Measurements from ENCODE around the gene UBE2J2. TPM values are rescaled to one million over a fixed set of nuclear protein-coding genes. Genes with fewer than 3 reads are reported as not detected.
A peak's percentile ranks its signal among the peaks of the same experiment; 100 is the strongest.

The UBE2J2 gene
- total and polyA plus RNA-seq, 2 of the 8 experiments (the other 6 are each of a cell fraction or from before 2014, with no cell fraction given) = 33.6 to 67.9 TPM

GRCh38 chr1:1206966-1207531 is 66.6 kb downstream of the UBE2J2 start:
- H2AFZ ChIP-seq (ENCODE audit: low read length) = no peak overlapping the region
- H2BK15ac ChIP-seq (ENCODE audit: low read length) = no peak overlapping the region
- no peak overlapping the region for H3K18ac ChIP-seq (ENCODE audit: extremely low read depth, low read length)
- no peak overlapping the region for H3K9ac ChIP-seq (replicated peaks in 1 of 4; ENCODE audit: extremely low read depth in 1 of 4, low read depth in 3 of 4, low read length in 3 of 4)
- no peak overlapping the region for H3K27ac ChIP-seq (ENCODE audit: low read depth, low read length)
- no peak overlapping the region for H2AK5ac ChIP-seq (ENCODE audit: low read depth, low read length)
- peaks cover 0 to 13% (median 5%) of the 10 kb centered on the region in 4 experiments; a peak in 6 of 7 replicates for H3K4me1 ChIP-seq (replicated peaks in 1 of 4; ENCODE audit: control insufficient read depth in 3 of 4, insufficient read depth in 4 of 4, low read length in 3 of 4)
- H2BK120ac ChIP-seq (replicated peaks; ENCODE audit: low read depth, low read length) = no peak overlapping the region
- H3K79me2 ChIP-seq (ENCODE audit: control insufficient read depth in 1 of 2, insufficient read depth in 2 of 2, low read length in 2 of 2) = no peaks in the 10 kb centered on the region
- peak overlapping the region; percentile 67 to 92 for H3K4me2 ChIP-seq (ENCODE audit: insufficient read depth in 1 of 2, low read depth in 2 of 2, low read length in 2 of 2)
- H2BK20ac ChIP-seq (ENCODE audit: low read length) = no peak overlapping the region
- no peaks in the 10 kb centered on the region for H3K79me1 ChIP-seq (ENCODE audit: low read depth, low read length)
- 98% methylated on average over 14 of the region's 19 CpGs; no CpG with 5 or more reads in 1 of the 2 experiments for WGBS, 2 experiments (ENCODE audit: extremely low coverage in 1 of 2, insufficient coverage in 1 of 2, insufficient read length in 1 of 2, insufficient replicate concordance in 2 of 2, low coverage in 1 of 2, low lambda C conversion rate in 2 of 2, missing lambda C conversion rate in 1 of 2)
- no peak overlapping the region for H3K14ac ChIP-seq (ENCODE audit: insufficient read length)
- no peak overlapping the region for H4K91ac ChIP-seq (replicated peaks; ENCODE audit: insufficient read length, low read length)
- no peak overlapping the region for H3K56ac ChIP-seq (replicated peaks; ENCODE audit: insufficient read length, low read depth, low read length)
- CTCF ChIA-PET (ENCODE audit: partially characterized antibody) = interaction anchor here (0.8 to 1.9 kb wide), 10 partner anchors 12 to 145 kb away, joined by 3 to 6 read pairs (median 3); no protein-coding TSS in a partner anchor
- FAIRE-seq (no peak), DNase-seq (ENCODE audit: low read depth in 1 of 2, low spot score in 2 of 2) (no peak)
- no peak overlapping the region for H2BK5ac ChIP-seq (ENCODE audit: low read depth, low read length)
- peaks cover 8% of the 10 kb centered on the region; the same call in 1 of the 2 replicates for H3K23me2 ChIP-seq (ENCODE audit: low read depth, low read length)
- no peaks in the 10 kb centered on the region for H4K20me1 ChIP-seq (replicated peaks in 1 of 2; ENCODE audit: control insufficient read depth in 1 of 2, insufficient read depth in 2 of 2, low read length in 2 of 2)
- POLR2A ChIA-PET (ENCODE audit: partially characterized antibody) = interaction anchor here (0.9 kb wide), 1 partner anchor 162 kb away, joined by 4 read pairs; no protein-coding TSS in a partner anchor
- H3K9me3 ChIP-seq (ENCODE audit: insufficient read depth in 2 of 2, low read depth in 1 of 2, low read length in 1 of 2) = no peaks in the 10 kb centered on the region
- H3K27me3 ChIP-seq (replicated peaks in 1 of 4; ENCODE audit: control insufficient read depth in 3 of 4, extremely low read depth in 1 of 4, insufficient read depth in 3 of 4, low read length in 3 of 4) = peaks cover 0 to 19% (median 15%) of the 10 kb centered on the region in 4 experiments; a peak in 6 of 7 replicates
- H4K5ac ChIP-seq (ENCODE audit: insufficient read length, low read depth, low read length) = no peak overlapping the region
- TF ChIP-seq ZNF274 (IDR thresholded peaks at IDR 0.05; ENCODE audit: borderline replicate concordance, extremely low read depth, low read length) (no peak), TCF12 (IDR thresholded peaks at IDR 0.05; ENCODE audit: low read depth, low read length) (no peak)
- TF ChIP-seq, protein P1, sequence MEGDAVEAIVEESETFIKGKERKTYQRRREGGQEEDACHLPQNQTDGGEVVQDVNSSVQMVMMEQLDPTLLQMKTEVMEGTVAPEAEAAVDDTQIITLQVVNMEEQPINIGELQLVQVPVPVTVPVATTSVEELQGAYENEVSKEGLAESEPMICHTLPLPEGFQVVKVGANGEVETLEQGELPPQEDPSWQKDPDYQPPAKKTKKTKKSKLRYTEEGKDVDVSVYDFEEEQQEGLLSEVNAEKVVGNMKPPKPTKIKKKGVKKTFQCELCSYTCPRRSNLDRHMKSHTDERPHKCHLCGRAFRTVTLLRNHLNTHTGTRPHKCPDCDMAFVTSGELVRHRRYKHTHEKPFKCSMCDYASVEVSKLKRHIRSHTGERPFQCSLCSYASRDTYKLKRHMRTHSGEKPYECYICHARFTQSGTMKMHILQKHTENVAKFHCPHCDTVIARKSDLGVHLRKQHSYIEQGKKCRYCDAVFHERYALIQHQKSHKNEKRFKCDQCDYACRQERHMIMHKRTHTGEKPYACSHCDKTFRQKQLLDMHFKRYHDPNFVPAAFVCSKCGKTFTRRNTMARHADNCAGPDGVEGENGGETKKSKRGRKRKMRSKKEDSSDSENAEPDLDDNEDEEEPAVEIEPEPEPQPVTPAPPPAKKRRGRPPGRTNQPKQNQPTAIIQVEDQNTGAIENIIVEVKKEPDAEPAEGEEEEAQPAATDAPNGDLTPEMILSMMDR (IDR thresholded peaks at IDR 0.05; ENCODE audit: control extremely low read depth in 1 of 3, insufficient read depth in 1 of 3, low read depth in 1 of 3, low read length in 3 of 3) = peak in 2 of 3 experiments; percentile 9 to 11; a peak in 2 of 4 replicates
- peak overlapping the region in 1 of 4 experiments; percentile 58; a peak in 3 of 8 replicates for H3K4me3 ChIP-seq (ENCODE audit: extremely low read depth in 1 of 4, insufficient read depth in 2 of 4, low read depth in 3 of 4, low read length in 4 of 4)
- no peak overlapping the region; the same call in 1 of the 2 replicates for H4K8ac ChIP-seq (ENCODE audit: extremely low read depth, insufficient read depth, low read length)
- no peak overlapping the region for H3K4ac ChIP-seq (replicated peaks; ENCODE audit: insufficient read length, low read depth, low read length)
- H3K36me3 ChIP-seq (ENCODE audit: control insufficient read depth in 2 of 4, insufficient read depth in 4 of 4, low read length in 3 of 4) = no peaks in the 10 kb centered on the region
- no peak overlapping the region for H3K23ac ChIP-seq (ENCODE audit: insufficient read length)
- H2BK12ac ChIP-seq (ENCODE audit: low read depth, low read length) = no peak overlapping the region

Measured in H1 (cell line).